Measurements from ENCODE around the gene SIPA1L3. TPM values are rescaled to one million over a fixed set of nuclear protein-coding genes. Genes with fewer than 3 reads are reported as not detected.

SIPA1L3 gene
- polyA plus RNA-seq, 1 of the 3 experiments (the other 2 are of a cell fraction), result 11.6 TPM

DNA sequence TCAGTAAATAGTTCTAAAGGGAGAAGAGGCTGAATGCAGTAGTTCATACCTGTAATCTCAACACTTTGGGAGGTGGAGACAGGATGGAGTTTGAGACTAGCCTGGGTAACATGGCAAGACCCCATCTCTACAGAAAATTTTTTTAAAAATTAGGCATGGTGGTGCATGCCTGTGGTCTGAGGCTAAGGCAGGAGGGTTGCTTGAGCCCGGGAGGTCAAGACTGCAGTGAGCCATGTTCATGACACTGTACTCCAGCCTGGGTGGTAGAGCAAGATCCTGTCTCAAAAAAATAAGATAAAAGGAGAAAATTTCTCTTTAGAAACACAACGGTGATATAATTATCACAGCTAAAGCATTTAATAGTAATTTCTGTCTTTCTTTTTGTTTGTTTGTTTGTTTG, 57.1 kb downstream of the SIPA1L3 start:
- H3K9ac ChIP-seq, result no peak overlapping the region
- no peak for TF ChIP-seq TCF12 (IDR thresholded peaks at IDR 0.05)
- TF ChIP-seq, protein P1, sequence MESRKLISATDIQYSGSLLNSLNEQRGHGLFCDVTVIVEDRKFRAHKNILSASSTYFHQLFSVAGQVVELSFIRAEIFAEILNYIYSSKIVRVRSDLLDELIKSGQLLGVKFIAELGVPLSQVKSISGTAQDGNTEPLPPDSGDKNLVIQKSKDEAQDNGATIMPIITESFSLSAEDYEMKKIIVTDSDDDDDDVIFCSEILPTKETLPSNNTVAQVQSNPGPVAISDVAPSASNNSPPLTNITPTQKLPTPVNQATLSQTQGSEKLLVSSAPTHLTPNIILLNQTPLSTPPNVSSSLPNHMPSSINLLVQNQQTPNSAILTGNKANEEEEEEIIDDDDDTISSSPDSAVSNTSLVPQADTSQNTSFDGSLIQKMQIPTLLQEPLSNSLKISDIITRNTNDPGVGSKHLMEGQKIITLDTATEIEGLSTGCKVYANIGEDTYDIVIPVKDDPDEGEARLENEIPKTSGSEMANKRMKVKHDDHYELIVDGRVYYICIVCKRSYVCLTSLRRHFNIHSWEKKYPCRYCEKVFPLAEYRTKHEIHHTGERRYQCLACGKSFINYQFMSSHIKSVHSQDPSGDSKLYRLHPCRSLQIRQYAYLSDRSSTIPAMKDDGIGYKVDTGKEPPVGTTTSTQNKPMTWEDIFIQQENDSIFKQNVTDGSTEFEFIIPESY (IDR thresholded peaks at IDR 0.05; ENCODE audit: borderline replicate concordance, low read depth), result no peak
- peaks cover 0 to 7% of the 10 kb centered on the region in 2 experiments for H3K36me3 ChIP-seq (replicated peaks in 1 of 2; ENCODE audit: control insufficient read depth in 1 of 2, insufficient read depth in 2 of 2, low read length in 1 of 2)
- H3K4me3 ChIP-seq (ENCODE audit: low read depth in 2 of 2, low read length in 1 of 2), result no peak overlapping the region
- 94% methylated on average over 2 of the region's 2 CpGs for WGBS (ENCODE audit: low lambda C conversion rate)
- no peak overlapping the region for H3K4me2 ChIP-seq
- H3K27me3 ChIP-seq (ENCODE audit: insufficient read depth), result no peaks in the 10 kb centered on the region
- peaks cover 9% of the 10 kb centered on the region for H3F3A ChIP-seq (replicated peaks; ENCODE audit: insufficient read depth)
- no peak overlapping the region for H2AFZ ChIP-seq (ENCODE audit: low read depth)
- H3K9me3 ChIP-seq, result 0 out of 2 replicates have a peak, but pooled peaks cover 7% of the 10 kb centered on the region
- H3K79me2 ChIP-seq (ENCODE audit: insufficient read depth), result peaks cover 99% of the 10 kb centered on the region
- no peaks in the 10 kb centered on the region for H4K20me1 ChIP-seq (ENCODE audit: insufficient read depth)
- no peak for DNase-seq
- ChIA-PET CTCF (interaction anchor here (1.5 kb wide), 1 partner anchor 178 kb away, joined by 4 read pairs; no protein-coding TSS in a partner anchor), POLR2A (no interaction called here)
- peaks cover 5 to 14% of the 10 kb centered on the region in 2 experiments; a peak in 2 of 4 replicates for H3K4me1 ChIP-seq (ENCODE audit: control insufficient read depth in 1 of 2, insufficient read depth in 2 of 2, low read depth in 1 of 2, low read length in 1 of 2)
- H3K9me2 ChIP-seq, result no peaks in the 10 kb centered on the region
- no peak overlapping the region for H3K27ac ChIP-seq (ENCODE audit: low read depth in 2 of 2, low read length in 1 of 2)

DNA sequence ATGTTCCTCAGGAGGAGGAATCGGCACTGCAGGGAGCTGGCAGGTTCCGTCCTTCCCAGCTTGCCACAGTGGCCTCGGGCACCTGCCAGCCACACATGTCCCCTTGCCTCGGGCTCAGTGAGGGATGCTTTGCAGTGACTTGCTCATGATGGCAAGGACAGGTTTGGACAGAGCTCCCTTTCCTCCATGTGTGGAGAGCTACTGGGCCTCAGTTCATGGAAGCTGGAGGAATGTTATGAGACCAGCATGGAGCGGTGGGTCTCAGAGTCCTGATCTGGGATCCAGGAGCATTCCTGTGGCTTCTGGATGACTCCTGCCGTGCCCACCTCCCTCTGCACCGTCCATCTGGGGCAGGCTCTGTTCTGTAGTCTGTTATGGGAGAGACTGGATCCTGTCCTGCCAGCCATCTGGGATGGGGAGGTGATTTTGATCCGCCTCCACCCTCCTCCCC, 59.2 kb downstream of the SIPA1L3 start:
- no peaks in the 10 kb centered on the region for H4K20me1 ChIP-seq (ENCODE audit: insufficient read depth)
- no peak for DNase-seq
- 82% methylated on average over 4 of the region's 8 CpGs for WGBS (ENCODE audit: low lambda C conversion rate)
- ChIA-PET POLR2A (interaction anchor here (0.8 kb wide), 1 partner anchor 38 kb away, joined by 3 read pairs; no protein-coding TSS in a partner anchor), CTCF (no interaction called here)
- peaks cover 0 to 3% of the 10 kb centered on the region in 2 experiments for H3K36me3 ChIP-seq (replicated peaks in 1 of 2; ENCODE audit: control insufficient read depth in 1 of 2, insufficient read depth in 2 of 2, low read length in 1 of 2)
- peak overlapping the region in 1 of 2 experiments; percentile 30; a peak in 1 of 4 replicates for H3K27ac ChIP-seq (ENCODE audit: low read depth in 2 of 2, low read length in 1 of 2)
- no peak overlapping the region for H3K9ac ChIP-seq
- TF ChIP-seq TAF1 (IDR thresholded peaks at IDR 0.05; ENCODE audit: borderline replicate concordance, low read depth, low read length), result no peak
- no peak for TF ChIP-seq NRF1 (IDR thresholded peaks at IDR 0.05; ENCODE audit: low read depth, low read length)
- TF ChIP-seq, protein P2, sequence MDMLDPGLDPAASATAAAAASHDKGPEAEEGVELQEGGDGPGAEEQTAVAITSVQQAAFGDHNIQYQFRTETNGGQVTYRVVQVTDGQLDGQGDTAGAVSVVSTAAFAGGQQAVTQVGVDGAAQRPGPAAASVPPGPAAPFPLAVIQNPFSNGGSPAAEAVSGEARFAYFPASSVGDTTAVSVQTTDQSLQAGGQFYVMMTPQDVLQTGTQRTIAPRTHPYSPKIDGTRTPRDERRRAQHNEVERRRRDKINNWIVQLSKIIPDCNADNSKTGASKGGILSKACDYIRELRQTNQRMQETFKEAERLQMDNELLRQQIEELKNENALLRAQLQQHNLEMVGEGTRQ (IDR thresholded peaks at IDR 0.05; ENCODE audit: borderline replicate concordance, low read depth, low read length), result no peak
- TF ChIP-seq YY1 (IDR thresholded peaks at IDR 0.05; ENCODE audit: low read depth), result no peak
- TF ChIP-seq SMC3 (IDR thresholded peaks at IDR 0.05; ENCODE audit: low read depth, low read length), result no peak
- TF ChIP-seq RAD21 (IDR thresholded peaks at IDR 0.05; ENCODE audit: low read length), result no peak
- TF ChIP-seq TCF12 (IDR thresholded peaks at IDR 0.05), result no peak
- TF ChIP-seq, protein P3, sequence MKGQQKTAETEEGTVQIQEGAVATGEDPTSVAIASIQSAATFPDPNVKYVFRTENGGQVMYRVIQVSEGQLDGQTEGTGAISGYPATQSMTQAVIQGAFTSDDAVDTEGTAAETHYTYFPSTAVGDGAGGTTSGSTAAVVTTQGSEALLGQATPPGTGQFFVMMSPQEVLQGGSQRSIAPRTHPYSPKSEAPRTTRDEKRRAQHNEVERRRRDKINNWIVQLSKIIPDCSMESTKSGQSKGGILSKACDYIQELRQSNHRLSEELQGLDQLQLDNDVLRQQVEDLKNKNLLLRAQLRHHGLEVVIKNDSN (IDR thresholded peaks at IDR 0.05; ENCODE audit: borderline replicate concordance, low read depth), result no peak
- H2AFZ ChIP-seq (ENCODE audit: low read depth), result no peak overlapping the region
- 0 out of 2 replicates have a peak, but pooled peaks cover 4% of the 10 kb centered on the region for H3K9me3 ChIP-seq
- H3K4me2 ChIP-seq, result no peak overlapping the region
- H3K27me3 ChIP-seq (ENCODE audit: insufficient read depth), result no peaks in the 10 kb centered on the region
- peaks cover 9% of the 10 kb centered on the region for H3F3A ChIP-seq (replicated peaks; ENCODE audit: insufficient read depth)
- H3K4me1 ChIP-seq (ENCODE audit: control insufficient read depth in 1 of 2, insufficient read depth in 2 of 2, low read depth in 1 of 2, low read length in 1 of 2), result peaks cover 5 to 14% of the 10 kb centered on the region in 2 experiments; a peak in 2 of 4 replicates
- no peaks in the 10 kb centered on the region for H3K9me2 ChIP-seq
- no peak overlapping the region for H3K4me3 ChIP-seq (ENCODE audit: low read depth in 2 of 2, low read length in 1 of 2)
- peaks cover 99% of the 10 kb centered on the region for H3K79me2 ChIP-seq (ENCODE audit: insufficient read depth)

Data from SK-N-SH (cell line).